ENCODE data around the gene PABPC1L.

DNA sequence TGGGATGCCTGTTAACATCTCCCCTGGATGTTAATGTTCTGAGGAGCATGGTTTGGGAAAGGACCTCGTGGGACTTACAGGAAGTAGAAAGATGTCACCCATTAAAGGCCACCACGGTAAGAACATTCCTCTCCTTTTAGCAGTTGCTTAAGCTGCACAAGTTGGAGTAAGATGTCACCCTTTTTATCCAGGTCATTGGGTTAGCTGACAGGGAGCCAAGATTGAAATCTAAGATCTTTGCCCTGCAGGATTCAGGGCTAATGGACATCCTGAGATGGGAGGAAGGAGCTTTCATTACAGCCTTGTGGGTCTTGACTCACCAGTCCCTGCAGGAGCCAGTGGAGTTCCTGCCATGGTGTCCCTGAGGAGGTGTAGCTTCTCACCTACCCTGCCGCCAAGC, 22.1 kb downstream of the PABPC1L start:
- TF ChIP-seq, protein P1, sequence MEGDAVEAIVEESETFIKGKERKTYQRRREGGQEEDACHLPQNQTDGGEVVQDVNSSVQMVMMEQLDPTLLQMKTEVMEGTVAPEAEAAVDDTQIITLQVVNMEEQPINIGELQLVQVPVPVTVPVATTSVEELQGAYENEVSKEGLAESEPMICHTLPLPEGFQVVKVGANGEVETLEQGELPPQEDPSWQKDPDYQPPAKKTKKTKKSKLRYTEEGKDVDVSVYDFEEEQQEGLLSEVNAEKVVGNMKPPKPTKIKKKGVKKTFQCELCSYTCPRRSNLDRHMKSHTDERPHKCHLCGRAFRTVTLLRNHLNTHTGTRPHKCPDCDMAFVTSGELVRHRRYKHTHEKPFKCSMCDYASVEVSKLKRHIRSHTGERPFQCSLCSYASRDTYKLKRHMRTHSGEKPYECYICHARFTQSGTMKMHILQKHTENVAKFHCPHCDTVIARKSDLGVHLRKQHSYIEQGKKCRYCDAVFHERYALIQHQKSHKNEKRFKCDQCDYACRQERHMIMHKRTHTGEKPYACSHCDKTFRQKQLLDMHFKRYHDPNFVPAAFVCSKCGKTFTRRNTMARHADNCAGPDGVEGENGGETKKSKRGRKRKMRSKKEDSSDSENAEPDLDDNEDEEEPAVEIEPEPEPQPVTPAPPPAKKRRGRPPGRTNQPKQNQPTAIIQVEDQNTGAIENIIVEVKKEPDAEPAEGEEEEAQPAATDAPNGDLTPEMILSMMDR (IDR thresholded peaks at IDR 0.05; ENCODE audit: low read length), result no peak
- TF ChIP-seq EZH2 (optimal IDR thresholded peaks at IDR 0.05; ENCODE audit: low read depth, low read length) (no peak), EZH2phosphoT487 (IDR thresholded peaks at IDR 0.05; ENCODE audit: low read length) (no peak)

All from MM.1S (cell line).